ENCODE measurements around the gene SLC66A2. TPM values are rescaled to one million over a fixed set of nuclear protein-coding genes. Genes with fewer than 3 reads are reported as not detected.
A peak's percentile ranks its signal among the peaks of the same experiment; 100 is the strongest.

SLC66A2 gene
- total and polyA plus RNA-seq, 2 donors (not counting 1 experiment from before 2014, with no cell fraction given), result 44.4 to 45.1 TPM

GRCh38 chr18:79944126-79944731 is 7.2 kb downstream of the SLC66A2 start:
- H3K4me1 Mint-ChIP-seq, result peaks cover 43% of the 10 kb centered on the region
- no peaks in the 10 kb centered on the region for H3K9me3 ChIP-seq (ENCODE audit: control extremely low read depth in 1 of 3, control insufficient read depth in 2 of 3, insufficient read depth in 1 of 3, low read length in 2 of 3)
- peaks cover 91% of the 10 kb centered on the region for H4K20me1 ChIP-seq (ENCODE audit: control insufficient read depth, insufficient read depth, low read length, poor library complexity, severe bottlenecking)
- peak overlapping the region; percentile 68 for H3K27ac Mint-ChIP-seq
- peaks cover 99% of the 10 kb centered on the region for H3K79me2 ChIP-seq (ENCODE audit: control insufficient read depth, insufficient read depth, low read length)
- H2AFZ ChIP-seq (ENCODE audit: insufficient read depth, low read depth, low read length, poor library complexity, severe bottlenecking), result no peak overlapping the region
- H3K9ac ChIP-seq (ENCODE audit: low read length), result no peak overlapping the region
- no peak overlapping the region for H3K4me3 ChIP-seq (ENCODE audit: control extremely low read depth in 1 of 5, extremely low read depth in 1 of 5, insufficient read depth in 1 of 5, low read depth in 2 of 5, low read length in 4 of 5)
- POLR2A ChIA-PET, result no interaction called here
- peaks cover 3 to 53% of the 10 kb centered on the region in 2 experiments for H3K36me3 ChIP-seq (replicated peaks in 1 of 2; ENCODE audit: control extremely low read depth in 1 of 2, control insufficient read depth in 1 of 2, extremely low read depth in 1 of 2, insufficient read depth in 2 of 2, low read length in 1 of 2)
- H3K9me3 Mint-ChIP-seq (ENCODE audit: insufficient read depth), result no peaks in the 10 kb centered on the region
- DNase-seq (no peak), ATAC-seq (ENCODE audit: low read depth) (no peak)
- H3K27ac ChIP-seq (ENCODE audit: low read length in 2 of 2), result peak overlapping the region in 1 of 2 donors; percentile 55
- H3K27me3 Mint-ChIP-seq, result no peaks in the 10 kb centered on the region
- no peaks in the 10 kb centered on the region for H3K27me3 ChIP-seq (replicated peaks in 1 of 4; ENCODE audit: control extremely low read depth in 1 of 4, control insufficient read depth in 3 of 4, insufficient read depth in 4 of 4, low read length in 3 of 4)
- H3K4me3 Mint-ChIP-seq, result no peak overlapping the region
- 44% methylated on average over 11 of the region's 11 CpGs for WGBS (ENCODE audit: insufficient coverage)
- peak overlapping the region; percentile 14 for H3K4me2 ChIP-seq (replicated peaks; ENCODE audit: low read depth, low read length, poor library complexity, severe bottlenecking)
- intact Hi-C loops (cut with micrococcal nuclease), result no loop called here
- H3K4me1 ChIP-seq (ENCODE audit: control insufficient read depth in 2 of 2, insufficient read depth in 2 of 2, low read length in 2 of 2), result peaks cover 14 to 35% of the 10 kb centered on the region in 2 donors
- CTCF ChIA-PET, result no interaction called here
- TF ChIP-seq CTCF (IDR thresholded peaks at IDR 0.05), result no peak

GRCh38 chr18:79943608-79944125 is 7.8 kb downstream of the SLC66A2 start:
- H3K4me3 ChIP-seq (ENCODE audit: control extremely low read depth in 1 of 5, extremely low read depth in 1 of 5, insufficient read depth in 1 of 5, low read depth in 2 of 5, low read length in 4 of 5), result no peak overlapping the region
- ATAC-seq (ENCODE audit: low read depth), result no peak
- ChIA-PET POLR2A (no interaction called here), CTCF (no interaction called here)
- WGBS (ENCODE audit: insufficient coverage), result 97% methylated on average over 20 of the region's 20 CpGs
- H3K27me3 Mint-ChIP-seq, result no peaks in the 10 kb centered on the region
- peaks cover 98% of the 10 kb centered on the region for H3K79me2 ChIP-seq (ENCODE audit: control insufficient read depth, insufficient read depth, low read length)
- H3K4me1 Mint-ChIP-seq, result peaks cover 38% of the 10 kb centered on the region
- no peak overlapping the region for H2AFZ ChIP-seq (ENCODE audit: insufficient read depth, low read depth, low read length, poor library complexity, severe bottlenecking)
- no peak overlapping the region for H3K9ac ChIP-seq (ENCODE audit: low read length)
- intact Hi-C loops (cut with micrococcal nuclease), result no loop called here
- H3K4me2 ChIP-seq (replicated peaks; ENCODE audit: low read depth, low read length, poor library complexity, severe bottlenecking), result no peak overlapping the region
- H3K27me3 ChIP-seq (replicated peaks in 1 of 4; ENCODE audit: control extremely low read depth in 1 of 4, control insufficient read depth in 3 of 4, insufficient read depth in 4 of 4, low read length in 3 of 4), result no peaks in the 10 kb centered on the region
- H3K27ac ChIP-seq (ENCODE audit: low read length in 2 of 2), result no peak overlapping the region
- H3K4me3 Mint-ChIP-seq, result no peak overlapping the region
- H3K9me3 ChIP-seq (ENCODE audit: control extremely low read depth in 1 of 3, control insufficient read depth in 2 of 3, insufficient read depth in 1 of 3, low read length in 2 of 3), result no peaks in the 10 kb centered on the region
- peaks cover 10 to 29% of the 10 kb centered on the region in 2 donors for H3K4me1 ChIP-seq (ENCODE audit: control insufficient read depth in 2 of 2, insufficient read depth in 2 of 2, low read length in 2 of 2)
- H3K36me3 ChIP-seq (replicated peaks in 1 of 2; ENCODE audit: control extremely low read depth in 1 of 2, control insufficient read depth in 1 of 2, extremely low read depth in 1 of 2, insufficient read depth in 2 of 2, low read length in 1 of 2), result peaks cover 3 to 47% of the 10 kb centered on the region in 2 experiments
- no peak overlapping the region for H3K27ac Mint-ChIP-seq
- no peaks in the 10 kb centered on the region for H3K9me3 Mint-ChIP-seq (ENCODE audit: insufficient read depth)
- no peak for TF ChIP-seq EZH2 (IDR thresholded peaks at IDR 0.05; ENCODE audit: borderline replicate concordance, insufficient read depth, low read depth, low read length, poor library complexity, severe bottlenecking)
- no peak for TF ChIP-seq CTCF (IDR thresholded peaks at IDR 0.05)
- DNase-seq, result no peak
- peaks cover 86% of the 10 kb centered on the region for H4K20me1 ChIP-seq (ENCODE audit: control insufficient read depth, insufficient read depth, low read length, poor library complexity, severe bottlenecking)

Data from B cell (primary cell).